HG03469 (cell line): Measurements from ENCODE around the gene SHPK.

Experiments
- ATAC-seq: cut with Tn5 transposase; IDR thresholded peaks from one replicate; pipeline ENCODE4 v1.9.1; 2021; ENCODE audit warnings: mild to moderate bottlenecking, moderate library complexity, moderate number of reproducible peaks; ENCODE audit not compliant: unreplicated experiment

SHPK gene

DNA sequence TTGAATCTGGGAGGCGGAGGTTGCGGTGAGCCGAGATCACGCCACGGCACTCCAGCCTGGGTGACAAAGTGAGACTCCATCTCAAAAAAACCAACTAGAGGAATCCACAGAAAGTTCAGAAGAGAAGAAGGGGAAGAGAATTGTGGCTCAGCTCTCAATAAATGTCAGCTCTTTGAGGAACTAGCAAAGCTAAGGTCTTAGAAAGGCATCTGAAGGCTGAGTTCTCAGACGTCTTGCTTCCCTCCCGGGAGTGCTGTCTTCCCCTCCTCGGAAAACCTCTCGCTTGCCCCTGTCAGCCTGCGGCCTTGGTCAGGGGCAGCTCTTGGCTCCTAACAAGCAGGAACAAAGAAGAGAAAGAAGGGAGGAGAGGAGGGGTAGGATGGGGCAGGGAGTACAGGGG is 5.3 kb downstream of the SHPK start:
- no peak for ATAC-seq

DNA sequence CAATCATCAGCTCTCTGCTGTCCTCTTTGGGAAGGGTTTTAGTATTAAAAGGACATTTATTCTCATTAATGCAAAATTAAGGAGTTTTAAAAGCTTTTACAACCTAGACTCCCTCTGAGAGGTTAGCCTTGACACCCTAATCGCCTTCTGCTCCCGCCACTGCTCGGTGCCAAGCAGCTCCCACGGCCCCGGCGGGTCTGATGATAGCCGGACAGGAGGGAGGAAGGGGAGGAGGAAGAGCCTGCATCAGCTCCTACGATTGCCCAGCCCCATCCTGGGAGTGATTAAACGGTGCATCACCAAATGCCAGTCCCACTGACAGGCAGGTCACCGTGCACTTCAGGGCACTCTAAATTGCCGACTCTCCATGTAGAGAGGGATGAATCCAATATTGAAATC is 8.3 kb downstream of the SHPK start:
- ATAC-seq: no peak

DNA sequence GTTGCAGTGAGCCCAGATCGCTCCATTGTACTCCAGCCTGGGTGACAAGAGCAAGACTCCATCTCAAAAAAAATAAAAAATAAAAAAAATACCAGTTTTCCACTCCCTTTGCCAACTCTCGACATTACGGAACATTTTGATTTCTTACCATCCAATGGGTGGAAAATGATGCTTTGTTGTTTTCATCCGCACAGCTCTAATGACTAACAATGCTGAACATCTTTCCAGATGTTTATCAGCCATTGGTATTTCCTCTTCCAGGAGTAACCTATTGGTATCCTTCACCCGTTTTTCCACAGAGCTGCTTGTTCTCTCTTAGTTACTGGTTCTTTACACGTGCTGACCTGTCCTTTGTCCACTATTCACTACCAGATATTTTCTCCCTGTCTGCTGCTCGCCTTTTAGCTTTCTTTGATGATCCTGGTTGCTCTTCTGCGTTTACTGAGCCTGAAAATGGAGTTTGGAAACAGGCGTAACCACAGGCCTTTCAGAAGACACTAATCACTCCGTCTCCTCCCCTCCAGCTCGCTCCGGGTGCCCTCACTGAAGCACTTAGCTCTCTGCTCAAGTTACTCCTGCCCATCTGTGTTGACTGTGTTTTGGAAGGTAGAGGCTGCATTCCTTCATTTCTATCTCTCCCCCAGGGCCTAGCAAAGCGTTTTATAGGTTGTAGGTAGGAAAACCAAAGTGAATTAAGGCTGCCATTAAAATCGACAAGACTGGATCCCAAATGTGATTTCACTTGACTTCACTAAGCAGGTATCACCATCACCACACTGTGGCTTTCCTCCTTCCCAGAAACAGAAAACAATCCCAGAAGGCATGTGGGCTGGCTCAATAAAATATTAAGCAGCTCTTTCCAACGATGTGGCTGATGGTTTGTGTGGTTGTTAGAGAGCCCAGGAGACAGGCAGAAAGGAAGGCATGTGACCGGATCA is 8.9 kb downstream of the SHPK start:
- ATAC-seq: no peak

DNA sequence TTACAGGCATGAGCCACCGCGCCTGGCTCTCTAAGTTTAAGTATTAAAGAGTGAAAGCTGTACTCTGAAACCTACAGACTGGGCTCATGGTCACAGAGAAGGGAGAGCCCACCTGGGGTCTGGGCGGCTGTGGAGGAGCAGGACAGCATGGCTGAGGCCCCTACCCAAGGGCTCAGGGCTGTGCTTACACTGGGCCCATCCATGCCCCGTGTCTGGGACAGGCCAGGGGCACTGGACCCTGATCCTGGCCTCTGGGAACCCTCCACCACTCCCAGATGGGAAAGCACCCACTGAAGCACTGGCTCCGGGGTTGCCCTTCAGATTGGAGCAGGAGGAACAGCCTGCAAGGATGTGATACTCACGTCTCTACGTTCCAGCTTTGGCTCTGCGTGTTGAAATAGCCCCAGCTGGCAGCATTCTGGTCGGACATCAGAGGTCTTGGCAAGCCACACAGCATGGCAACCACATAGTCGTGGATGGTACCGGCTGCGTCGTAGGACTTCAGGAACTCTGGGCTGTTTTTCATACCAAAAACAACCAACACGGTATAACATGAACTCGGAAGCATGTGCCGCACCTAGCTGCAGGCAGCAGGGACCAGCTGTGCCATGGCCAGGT is 13.0 kb downstream of the SHPK start:
- ATAC-seq: no peak

DNA sequence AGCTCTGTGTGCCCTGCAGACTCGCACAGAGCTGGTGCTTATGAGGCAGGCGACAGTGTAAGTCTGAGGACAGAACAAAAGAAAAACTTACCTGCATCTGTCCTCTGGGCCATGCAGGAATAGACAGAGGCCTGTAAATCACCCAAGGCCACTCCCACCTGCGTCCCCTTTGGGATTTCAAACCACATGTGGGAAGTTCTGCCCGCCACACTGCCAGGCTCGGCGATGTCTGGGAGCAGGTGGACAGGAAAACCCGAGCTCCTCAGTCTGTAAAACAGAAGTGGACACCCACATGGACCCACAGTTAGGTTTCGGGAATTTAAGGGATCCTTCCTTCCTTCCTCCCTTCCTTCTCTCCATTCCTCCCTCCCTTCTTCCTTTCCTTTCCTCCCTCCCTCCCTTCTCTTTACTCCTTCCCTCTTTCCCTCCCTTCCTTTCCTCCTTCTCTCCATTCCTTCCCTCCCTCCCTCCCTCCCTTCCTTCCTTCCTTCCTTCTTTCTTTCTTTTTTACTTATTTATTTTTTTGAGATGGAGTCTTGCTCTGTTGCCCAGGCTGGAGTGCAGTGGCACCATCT is 14.8 kb downstream of the SHPK start:
- no peak for ATAC-seq

DNA sequence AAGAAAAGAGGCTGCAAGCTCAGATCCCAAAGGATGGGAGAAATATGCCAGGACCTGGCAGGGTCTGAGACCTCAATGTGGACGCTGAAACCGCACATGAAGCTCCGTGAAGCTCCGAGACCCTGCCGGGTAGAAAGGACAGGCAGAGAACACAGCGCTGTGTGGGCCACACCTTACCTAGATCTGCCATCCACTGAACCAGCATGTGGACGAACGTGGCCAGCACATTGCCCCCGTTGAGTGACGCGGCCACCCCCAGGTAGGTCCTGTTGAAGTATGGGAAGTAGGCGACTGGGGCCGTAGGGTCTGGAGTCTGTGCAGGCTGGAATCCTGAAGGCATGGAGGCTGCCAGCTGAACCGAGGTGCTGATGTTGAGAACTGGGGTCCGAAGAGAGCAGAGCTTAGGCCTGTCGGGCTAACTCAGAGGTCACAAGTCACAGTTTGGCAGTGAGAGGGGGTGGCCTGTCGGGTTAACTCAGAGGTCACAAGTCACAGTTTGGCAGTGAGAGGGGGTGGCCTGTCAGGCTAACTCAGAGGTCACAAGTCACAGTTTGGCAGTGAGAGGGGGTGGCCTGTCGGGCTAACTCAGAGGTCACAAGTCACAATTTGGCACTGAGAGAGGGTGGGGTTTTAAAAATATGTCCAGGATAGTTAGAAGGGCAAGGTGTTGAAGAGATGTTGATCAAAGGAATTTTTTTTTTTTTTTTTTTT is 20.7 kb downstream of the SHPK start:
- ATAC-seq: no peak

DNA sequence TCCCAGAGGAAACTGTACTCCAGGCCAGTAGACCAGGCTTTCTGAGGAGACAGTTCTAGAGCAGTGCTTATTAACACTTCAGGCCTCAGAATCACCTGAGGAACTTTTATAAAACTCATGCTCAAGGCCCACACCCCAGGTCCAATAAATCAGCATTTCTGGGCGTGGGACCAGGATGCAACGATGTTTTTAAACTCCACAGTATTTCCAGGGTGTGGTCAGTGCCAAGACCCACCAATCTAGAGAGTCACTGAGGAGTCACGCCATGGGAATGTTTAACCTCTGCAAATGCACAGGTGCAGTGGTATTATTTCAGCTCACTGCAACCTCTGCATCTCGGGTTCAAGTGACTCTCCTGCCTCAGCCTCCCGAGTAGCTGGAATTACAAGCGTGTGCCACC is 22.9 kb downstream of the SHPK start:
- ATAC-seq: no peak

DNA sequence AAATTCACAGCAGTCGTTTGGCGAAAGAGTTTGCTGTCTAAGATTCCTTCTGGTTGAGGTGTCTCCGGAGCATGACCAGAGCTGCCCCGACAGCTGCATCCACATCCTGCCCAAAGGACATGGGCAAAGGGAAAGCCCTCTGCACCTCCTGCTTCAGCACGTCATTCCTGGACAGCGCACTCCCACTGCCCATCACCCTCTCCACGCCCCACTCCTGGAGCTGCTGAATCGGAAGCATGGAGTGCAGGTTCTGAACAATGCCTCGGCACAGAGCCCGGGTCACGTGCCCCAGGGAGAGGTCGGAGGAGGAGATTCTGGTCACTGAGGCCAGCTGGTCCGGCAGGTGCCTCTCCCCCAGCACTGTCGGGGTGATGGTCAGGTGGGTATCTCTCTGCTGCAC is 25.5 kb downstream of the SHPK start:
- no peak for ATAC-seq

DNA sequence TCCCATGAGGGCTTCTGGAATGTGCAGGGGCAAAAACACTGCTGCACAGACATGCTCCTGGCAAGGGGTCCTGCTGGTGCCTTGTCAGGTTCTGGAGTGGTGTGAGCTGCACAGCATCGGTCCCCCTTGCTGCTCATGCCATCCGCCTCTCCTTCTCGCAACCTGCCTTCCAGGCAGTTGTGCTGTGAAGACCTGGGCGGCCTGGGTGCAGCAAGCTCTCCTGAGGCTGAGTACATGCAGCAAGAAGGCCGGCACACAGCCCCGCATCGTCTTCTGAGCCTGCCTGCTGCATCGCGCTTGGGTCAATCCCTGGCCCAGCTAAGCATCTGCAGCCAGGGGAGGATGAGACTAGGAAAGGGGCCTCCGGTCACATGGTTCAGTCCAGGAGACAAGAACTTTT is 26.4 kb downstream of the SHPK start:
- ATAC-seq: no peak

DNA sequence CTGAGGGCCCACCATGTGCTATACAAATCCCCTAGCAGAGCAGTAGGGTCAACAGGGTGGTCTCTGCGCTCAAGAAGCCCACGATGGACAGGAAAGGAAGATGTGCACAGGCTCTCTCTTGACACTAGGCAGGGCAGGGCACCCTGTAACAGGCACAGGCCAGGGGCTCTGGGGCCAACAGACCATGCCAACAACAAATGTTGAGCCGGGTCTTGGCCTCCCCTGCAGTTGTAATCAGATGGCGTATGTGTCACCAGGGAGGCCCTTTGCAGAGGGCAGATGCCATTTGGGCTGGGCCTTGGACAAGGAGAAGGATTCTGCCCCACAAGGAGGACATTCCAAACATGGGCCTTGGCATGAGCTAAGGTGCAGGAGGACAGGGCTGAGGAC is 32.2 kb downstream of the SHPK start:
- no peak for ATAC-seq

DNA sequence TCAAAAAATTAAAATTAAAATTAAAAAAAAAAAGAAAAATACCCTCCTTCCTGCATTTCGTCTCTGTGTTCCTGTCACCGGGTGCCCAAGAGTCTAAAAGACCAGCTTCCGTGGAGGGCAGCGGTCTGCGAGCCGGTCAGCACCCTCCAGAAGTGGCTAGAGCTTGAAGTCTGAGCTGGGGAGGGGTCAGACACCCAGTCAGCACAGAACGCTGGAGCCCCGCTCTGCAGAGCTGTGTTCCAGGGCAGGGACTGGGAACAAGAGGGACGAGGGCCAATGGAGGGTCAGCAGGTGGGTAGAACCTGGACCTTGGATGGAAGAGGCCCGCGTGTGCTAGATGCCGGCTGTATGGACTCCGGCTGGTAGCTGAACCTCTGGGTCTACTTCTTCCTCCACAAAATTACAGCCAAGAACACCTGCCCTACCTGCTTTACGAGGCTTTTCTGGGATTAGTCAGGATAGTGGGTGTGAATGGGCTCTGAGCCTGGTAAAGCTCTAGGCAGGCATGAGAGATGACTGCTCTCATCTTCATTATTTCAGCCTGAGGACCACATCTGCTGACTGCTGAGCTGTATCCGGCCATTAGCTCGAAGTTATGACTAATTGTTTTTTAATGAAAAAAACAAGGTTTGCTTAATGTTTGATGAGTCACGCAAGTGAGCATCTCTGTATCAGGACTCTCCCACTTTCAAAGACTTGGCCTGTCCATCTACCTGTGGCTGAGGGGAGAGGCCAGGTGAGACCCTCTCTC is 32.8 kb downstream of the SHPK start:
- ATAC-seq: no peak

DNA sequence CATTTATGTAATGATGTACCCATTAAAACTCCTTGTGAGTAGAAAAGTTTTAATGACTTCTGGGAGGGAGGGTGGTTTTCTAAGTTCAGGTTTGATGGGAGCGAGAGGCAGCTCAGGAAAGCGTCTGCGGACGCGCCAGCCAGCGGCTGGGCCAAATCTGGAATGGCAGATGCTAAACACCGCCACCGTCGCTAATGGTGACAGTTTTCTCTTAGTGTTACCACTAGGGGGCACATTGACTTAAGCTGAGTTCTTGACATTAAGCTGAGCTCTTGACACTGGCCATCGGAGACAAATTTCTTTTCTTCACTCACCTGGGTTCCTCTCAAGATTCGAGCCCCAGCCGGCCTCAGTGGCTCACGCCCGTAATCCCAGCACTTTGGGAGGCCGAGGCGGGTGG is 33.6 kb downstream of the SHPK start:
- ATAC-seq: no peak

DNA sequence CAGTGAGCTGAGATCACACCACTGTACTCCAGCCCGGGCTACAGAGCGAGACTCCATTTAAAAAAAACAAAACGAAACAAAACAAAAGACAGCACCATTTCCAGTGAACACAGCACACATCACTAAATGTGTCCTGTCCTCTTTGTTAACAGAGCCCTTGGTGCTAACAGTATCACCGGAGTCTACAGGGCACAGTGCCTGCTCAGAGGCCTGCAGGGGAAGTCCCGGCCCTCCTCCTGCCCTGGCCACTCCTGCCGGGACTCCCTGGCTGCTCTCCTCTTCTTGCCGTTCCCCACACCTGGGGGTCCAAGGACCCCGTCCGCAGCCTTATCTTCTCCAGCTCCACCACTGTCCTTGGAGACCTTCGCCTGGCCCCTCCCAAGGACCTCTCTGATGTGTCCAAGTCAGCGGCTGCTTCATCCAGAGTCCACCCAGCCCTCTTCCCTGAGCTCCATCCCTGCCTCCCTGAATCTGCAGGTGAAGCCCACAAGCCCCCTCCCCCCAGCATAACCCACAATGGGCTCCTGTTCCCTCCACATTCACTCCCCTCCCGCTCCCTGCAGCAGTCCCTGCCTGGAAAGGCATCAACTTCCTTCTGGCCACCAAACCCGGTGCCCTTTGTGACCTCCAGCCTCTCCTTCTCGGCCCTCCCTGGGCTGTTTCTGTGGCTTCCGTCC is 35.4 kb downstream of the SHPK start:
- no peak for ATAC-seq

DNA sequence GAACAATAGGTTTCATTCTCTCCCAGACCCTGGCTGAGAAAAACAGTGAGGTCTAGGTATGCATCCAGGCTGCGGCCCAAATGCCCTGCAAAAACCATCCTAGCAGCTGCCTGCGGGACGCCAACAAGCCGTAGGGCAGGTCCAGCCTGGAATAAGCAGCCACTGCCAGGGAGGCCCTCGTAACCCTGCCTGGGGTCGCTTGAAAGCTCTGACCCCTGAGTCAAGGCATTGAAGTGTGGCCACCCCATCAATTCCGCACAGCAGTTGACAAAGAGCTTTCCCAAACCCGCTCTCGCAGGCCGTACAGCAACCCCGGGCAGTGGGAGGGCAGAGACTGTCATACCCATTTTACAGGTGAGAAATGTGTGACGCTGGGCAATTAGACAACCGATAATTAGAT is 38.0 kb downstream of the SHPK start:
- no peak for ATAC-seq

DNA sequence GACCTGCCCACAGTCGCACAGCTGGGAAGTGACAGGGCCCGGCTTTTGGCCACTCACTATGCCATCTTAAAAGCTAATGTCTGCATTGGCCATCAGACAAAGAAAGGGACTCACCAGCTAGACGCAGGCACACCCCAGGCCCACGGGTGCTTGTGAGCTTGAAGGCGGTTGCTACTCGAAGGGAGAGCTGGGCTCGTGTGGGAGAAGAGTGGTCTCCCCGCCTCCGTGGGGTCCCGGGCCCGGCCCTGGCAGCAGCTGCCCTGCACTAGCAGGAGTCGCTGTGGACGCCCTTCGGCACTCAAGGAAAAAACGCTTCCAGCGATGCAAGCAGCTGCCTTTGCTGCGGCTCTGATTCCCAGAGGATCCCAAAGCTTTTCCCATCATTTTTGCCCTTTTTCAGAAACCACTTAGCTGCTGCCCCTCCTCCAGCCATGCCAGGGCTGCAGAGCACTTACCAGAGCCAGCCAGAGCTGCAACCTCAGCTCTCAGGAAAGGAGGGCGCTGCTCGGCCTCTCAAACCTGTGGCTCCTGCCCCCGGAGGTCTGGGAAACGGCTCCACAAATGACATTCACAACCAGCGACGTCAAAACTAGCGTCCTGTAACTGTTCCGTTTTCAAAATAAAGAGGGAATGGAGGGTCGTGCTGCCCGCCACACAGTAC is 39.1 kb downstream of the SHPK start:
- no peak for ATAC-seq

DNA sequence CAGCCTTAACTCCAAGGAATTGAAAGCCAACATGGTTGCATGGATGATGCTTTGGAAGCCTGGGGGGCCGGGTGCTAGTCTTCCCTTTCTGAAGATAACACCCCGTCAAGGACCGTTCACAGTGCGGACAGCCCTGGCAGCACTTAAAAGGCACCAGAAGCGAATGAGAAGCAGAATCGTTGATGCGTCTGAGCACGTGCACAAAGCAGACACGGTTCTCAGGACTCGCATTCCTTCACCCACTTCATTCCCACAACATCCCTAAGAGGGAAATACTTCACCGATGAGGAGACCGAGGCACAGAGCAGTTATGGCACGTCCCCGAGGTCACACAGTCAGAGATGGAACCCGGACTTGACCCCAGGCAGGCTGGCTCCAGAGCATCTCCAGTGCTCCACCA is 41.1 kb downstream of the SHPK start:
- ATAC-seq: no peak

DNA sequence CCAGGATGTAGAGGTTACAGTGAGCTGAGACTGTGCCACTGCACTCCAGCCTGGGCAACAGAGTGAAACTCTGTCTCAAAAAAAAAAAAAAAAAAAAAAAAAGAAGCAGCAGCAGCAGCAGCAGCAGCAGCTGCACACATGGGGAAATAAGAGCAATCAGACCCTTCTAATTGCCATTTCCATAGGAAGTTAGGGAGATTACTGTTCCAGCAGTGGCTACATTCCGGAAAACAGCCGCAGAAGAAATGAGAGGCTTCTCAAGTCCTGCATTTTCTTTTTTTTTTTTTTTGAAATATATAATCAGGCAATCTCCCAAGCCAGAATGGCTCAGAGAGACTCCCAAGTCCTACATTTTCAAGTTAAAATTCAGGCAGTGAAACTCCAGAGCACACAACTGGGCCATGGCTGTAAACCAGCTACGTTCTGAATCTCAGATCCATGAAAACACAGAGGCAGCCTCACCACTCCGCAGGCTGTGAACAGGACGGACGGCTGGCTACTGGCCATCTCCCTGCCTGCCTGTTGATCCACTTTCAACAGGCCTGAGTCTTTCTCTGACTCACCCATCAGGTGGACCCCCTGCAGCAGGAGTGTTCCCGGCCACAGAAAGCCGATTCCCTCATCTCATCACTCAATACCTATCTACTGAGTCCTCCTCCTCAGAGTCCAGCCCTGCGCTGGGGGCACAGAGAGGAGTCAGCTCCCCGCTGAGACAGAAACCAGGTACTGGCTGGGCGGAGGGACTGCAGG is 41.8 kb downstream of the SHPK start:
- ATAC-seq: no peak

DNA sequence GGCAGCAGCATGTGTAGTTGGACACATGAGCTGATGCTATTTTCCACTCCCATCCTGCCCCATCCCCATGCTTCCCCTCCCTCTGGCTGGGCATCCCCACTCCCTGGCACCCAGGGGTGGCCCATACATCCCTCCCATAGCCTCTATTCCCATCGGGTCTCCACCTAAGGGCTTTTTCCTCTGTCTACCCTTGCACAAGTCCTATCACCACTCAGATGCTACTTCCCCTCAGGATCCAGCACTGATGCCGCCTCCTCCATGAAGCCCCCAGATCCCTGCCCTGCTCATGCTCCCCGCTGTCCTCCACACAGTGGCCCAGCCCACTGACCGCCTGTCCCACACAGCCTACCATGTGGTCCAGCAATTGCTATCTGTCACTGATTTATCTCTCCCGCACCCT is 42.7 kb downstream of the SHPK start:
- ATAC-seq: no peak

DNA sequence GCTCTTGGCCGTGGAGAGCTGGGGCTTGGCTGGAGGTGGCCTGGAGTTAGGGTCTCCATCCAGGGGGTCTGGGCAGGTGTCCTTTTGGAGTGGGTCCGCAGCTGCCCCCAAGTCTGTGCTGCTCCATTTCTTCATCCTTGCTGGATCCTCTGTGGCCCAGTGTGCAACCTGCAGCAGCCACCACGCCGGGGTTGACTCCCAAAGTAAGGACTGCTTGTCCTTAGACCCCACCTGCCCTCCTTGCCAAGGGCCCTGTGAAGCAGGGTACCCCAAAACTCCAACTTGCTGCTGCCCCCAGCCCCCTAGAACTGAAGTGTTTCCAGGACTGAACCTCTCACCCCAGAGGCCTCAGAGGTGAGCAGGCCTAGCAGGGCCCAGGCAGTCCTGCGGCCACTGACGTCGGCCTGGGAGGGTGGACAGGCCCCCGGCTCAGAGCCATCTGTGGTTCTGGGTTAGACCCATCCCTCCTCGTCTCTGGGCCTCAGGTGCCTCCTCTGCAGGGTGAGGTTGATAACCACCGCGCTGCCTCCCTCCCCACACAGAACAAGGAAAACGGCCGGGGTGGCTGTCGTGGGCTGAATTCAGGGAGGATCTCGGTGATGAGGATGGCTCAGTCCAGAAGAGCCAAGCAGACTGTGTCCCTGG is 43.7 kb downstream of the SHPK start:
- ATAC-seq: no peak
